Astrocyte of the cerebellum (primary cell): Measurements from ENCODE around the gene NEK5.

Experiments
- DNase-seq: peaks from one replicate; pipeline ENCODE4 v3.0.0-alpha.2; 2011; ENCODE audit warnings: low read depth
- H3K4me3 ChIP-seq: 2 replicates; pipeline ENCODE4 v1.5.1; 2011; ENCODE audit warnings: mild to moderate bottlenecking, low read depth, low read length, moderate library complexity
- CTCF ChIP-seq: IDR thresholded peaks from 2 replicates; pipeline ENCODE4 v1.5.1; 2012; ENCODE audit warnings: low read length, low read depth, moderate library complexity, mild to moderate bottlenecking; ENCODE audit errors: missing control alignments
- in situ Hi-C: cut with HindIII; loops from 2 replicates; pipeline ENCODE4 v1.10.0; 2017; ENCODE audit warnings: low sequenced_read_pairs

The NEK5 gene

DNA sequence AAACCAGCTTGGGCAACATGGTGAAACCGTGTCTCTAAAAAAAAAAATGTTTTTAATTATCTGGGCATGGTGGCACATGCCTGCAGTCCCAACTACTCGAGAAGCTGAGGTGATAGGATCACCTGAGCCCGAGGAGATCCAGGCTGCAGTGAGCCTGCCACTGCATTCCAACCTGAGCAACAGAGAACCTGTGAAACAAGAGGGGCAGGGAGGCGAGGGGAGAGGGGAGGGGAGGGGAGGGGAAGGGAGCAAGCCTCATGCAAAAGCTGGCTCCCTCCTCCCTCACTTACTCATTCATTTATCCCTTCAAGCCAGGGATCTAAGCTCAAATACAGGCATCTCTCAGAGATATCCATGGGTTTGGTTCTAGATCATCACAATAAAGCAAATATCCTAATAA is 126.5 kb downstream of the NEK5 start:
- in situ Hi-C loops: no loop called here
- no peak for DNase-seq
- no peak for TF ChIP-seq CTCF
- H3K4me3 ChIP-seq: no peak overlapping the region

DNA sequence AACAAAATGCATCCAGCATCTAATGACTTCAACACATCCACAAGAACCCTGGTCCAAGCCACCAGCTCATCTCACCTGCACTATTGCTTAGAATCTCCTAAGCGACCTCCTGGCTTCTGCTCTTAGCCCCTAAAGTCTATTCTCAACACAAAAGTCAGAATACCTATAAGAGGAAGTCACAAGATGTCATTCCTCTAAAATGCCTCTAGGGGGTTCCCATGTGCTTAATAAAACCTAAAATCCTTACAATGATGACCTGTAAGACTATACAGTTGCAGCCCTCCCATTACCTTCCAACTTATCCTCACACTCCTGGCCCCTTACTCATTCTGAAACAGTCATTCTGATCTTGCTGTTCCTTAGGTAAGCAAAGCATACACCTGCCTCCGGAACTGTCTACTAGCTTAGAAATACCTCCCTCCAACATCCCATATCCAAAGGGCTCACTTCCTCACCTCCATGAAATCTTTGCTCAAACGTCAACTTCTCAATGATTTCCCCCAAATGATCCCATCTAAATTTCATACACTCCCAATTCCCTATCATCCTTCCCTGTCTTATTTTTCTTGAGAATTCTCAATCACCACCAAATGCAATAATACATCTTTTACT is 127.6 kb downstream of the NEK5 start:
- H3K4me3 ChIP-seq: no peak overlapping the region
- in situ Hi-C loops: no loop called here
- DNase-seq: peak; percentile 5
- peak; percentile 67 for TF ChIP-seq CTCF

- TF ChIP-seq CTCF: no peak
- in situ Hi-C loops: no loop called here
- H3K4me3 ChIP-seq: no peak overlapping the region
- no peak for DNase-seq
Observed at GRCh38 chr13:51999921-52000320, 129.0 kb downstream of the NEK5 start.

DNA sequence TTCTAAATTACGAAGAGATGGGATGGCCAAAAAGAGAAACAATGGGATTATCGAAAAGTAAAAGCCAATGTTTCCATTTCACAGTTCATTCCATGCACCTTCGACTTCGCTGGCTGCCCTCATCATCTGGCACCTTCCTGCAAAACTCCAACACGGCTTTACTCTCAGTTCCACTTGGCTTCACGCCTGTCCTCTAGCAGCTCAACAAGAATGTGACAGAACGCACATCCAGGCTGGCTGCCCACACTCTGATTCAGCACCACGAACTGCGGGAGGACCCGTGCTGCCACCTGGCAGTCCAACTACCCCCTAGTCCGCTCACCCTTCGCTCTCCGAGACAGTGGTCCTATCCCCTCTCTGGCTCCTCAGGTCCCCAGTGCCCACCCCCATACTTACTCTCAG is 129.4 kb downstream of the NEK5 start:
- peak; percentile 4 for DNase-seq
- TF ChIP-seq CTCF: no peak
- in situ Hi-C loops: no loop called here
- no peak overlapping the region for H3K4me3 ChIP-seq

GRCh38 chr13:51998723-51999509 is 130.0 kb downstream of the NEK5 start:
- no peak for DNase-seq
- in situ Hi-C loops: no loop called here
- TF ChIP-seq CTCF: no peak
- H3K4me3 ChIP-seq: no peak overlapping the region

GRCh38 chr13:51997641-51998330 is 131.1 kb downstream of the NEK5 start:
- in situ Hi-C loops: no loop called here
- no peak overlapping the region for H3K4me3 ChIP-seq
- no peak for DNase-seq
- TF ChIP-seq CTCF: no peak
